CD4-positive, alpha-beta T cell treated with Interleukin-4 for 4 hours (primary cell): Measurements from ENCODE around the gene TMEM222.
"Not testable (repeated sequence)": the region's sequence is repeated elsewhere in the genome, so short reads cannot be mapped to it uniquely, and the experiment has no call there.

Experiments
- DNase-seq: peaks from one replicate; pipeline ENCODE4 v3.0.0-alpha.2; 2020

Gene TMEM222

GRCh38 chr1:27380766-27381733, 59.1 kb downstream of the TMEM222 start:
- no peak for DNase-seq

- no peak for DNase-seq
Measured at GRCh38 chr1:27381969-27382762, 60.2 kb downstream of the TMEM222 start.

- DNase-seq = no peak
Measured at GRCh38 chr1:27383039-27383605, 61.2 kb downstream of the TMEM222 start, which contains the start of gene CD164L2. Gene CD164L2, minus strand, starts transcription at chr1:27383333. Its CDS starts 94 bp downstream, at chr1:27383239.

GRCh38 chr1:27383661-27384060, 61.7 kb downstream of the TMEM222 start:
- no peak for DNase-seq

- not testable (repeated sequence) for DNase-seq
Measured at GRCh38 chr1:27384797-27385196, 62.8 kb downstream of the TMEM222 start.
